Stomach (tissue), 9 donors: ENCODE data around the gene RNLS. TPM values are rescaled to one million over a fixed set of nuclear protein-coding genes. Genes with fewer than 3 reads are reported as not detected.

ENCODE experiments used
- DNase-seq, 2 donors: peaks; one replicate each; pipeline versions ENCODE4 v3.0.0 to v3.0.0-alpha.2; 2013 to 2019
- H3K27ac ChIP-seq, 5 donors: fragments of 200-600 bp in 4 of 5; sonication (generic) in 4 of 5; one replicate each; pipeline ENCODE4 v1.5.1; 2013 to 2019; ENCODE audit warnings: mild to moderate bottlenecking in 1 of 5, moderate library complexity in 1 of 5
- H3K27me3 ChIP-seq, 3 donors: fragments of 200-600 bp; sonication (generic); one replicate each; pipeline ENCODE4 v1.5.1; 2017 to 2019; ENCODE audit warnings: mixed run types in 1 of 3
- H3K36me3 ChIP-seq, 4 donors: fragments of 200-600 bp; sonication (generic); 1 replicate in 3 of 4; 2 replicates in 1 of 4; pipeline ENCODE4 v1.5.1; 2016 to 2019
- H3K4me1 ChIP-seq, 4 donors: fragments of 200-600 bp; sonication (generic); one replicate each; pipeline ENCODE4 v1.5.1; 2016 to 2019
- H3K4me3 ChIP-seq, 4 donors: fragments of 200-600 bp; sonication (generic) in 3 of 4; one replicate each; pipeline ENCODE4 v1.5.1; 2016 to 2019; ENCODE audit warnings: mild to moderate bottlenecking in 1 of 4
- H3K9me3 ChIP-seq, 4 donors: fragments of 200-600 bp; sonication (generic); one replicate each; pipeline ENCODE4 v1.5.1; 2016 to 2019
- CTCF ChIP-seq, 7 experiments: fragments of 450-650 bp in 4 of 7; fragments of 200-600 bp in 3 of 7; sonication (generic) in 3 of 7; IDR thresholded peaks; one replicate each; pipeline ENCODE4 v1.5.1; 2016 to 2019; ENCODE audit warnings: antibody characterized with exemption in 7 of 7, control low read depth in 2 of 7, mild to moderate bottlenecking in 1 of 7
- EP300 ChIP-seq: sonication (generic); formaldehyde crosslinking; IDR thresholded peaks from one replicate; pipeline ENCODE4 v1.6.1; 2017; ENCODE audit warnings: antibody characterized with exemption
- POLR2A ChIP-seq, 4 donors: fragments of 450-650 bp; IDR thresholded peaks; one replicate each; pipeline ENCODE4 v1.6.1; 2016; ENCODE audit warnings: antibody characterized with exemption in 4 of 4, control low read depth in 2 of 4, mild to moderate bottlenecking in 1 of 4, moderate library complexity in 1 of 4
- POLR2AphosphoS5 ChIP-seq, 3 donors: sonication (generic); formaldehyde crosslinking; IDR thresholded peaks; one replicate each; pipeline ENCODE4 v1.6.1; 2016; ENCODE audit warnings: antibody characterized with exemption in 3 of 3
- WGBS, 5 donors: extraction: QIAGEN DNeasy Blood & Tissue Kit in 3 of 5; methylation state at CpG; one replicate each; pipeline versions ENCODE4 v1.1.5 to v1.1.7; 2013 to 2018; 5-methylcytosine and 5-hydroxymethylcytosine counted together
- intact Hi-C: fragments of 100-400 bp; cut with DNase I; formaldehyde crosslinking; loops from one replicate; pipeline ENCODE4 v1.15.1; 2023; ENCODE audit warnings: low total_unique reads
- polyA plus RNA-seq, 3 donors: library from polyadenylated mRNA; stranded (reverse); fragments of 200-250 nt; gene quantifications; one replicate each; pipeline ENCODE4 v1.2.3, GENCODE V29; 2013
- total RNA-seq, 5 donors: library from RNA; depleted of rRNA; stranded (reverse); fragments of >200 nt; gene quantifications; one replicate each; pipeline versions ENCODE4 v1.1.0 to v1.2.3, GENCODE V29; 2014 to 2016
- donor health status: healthy with polysubstance abuse.
- donor health status: Bipolar disorder and iron deficiency.
- donor health status: healthy.

The RNLS gene
- total and polyA plus RNA-seq, 8 donors: 6.7 to 21.5 (median 11.6) TPM; not detected in 2

GRCh38 chr10:88459530-88459929 lies 123.6 kb downstream of the RNLS start:
- Histone ChIP-seq H3K4me1 (peaks cover 0 to 10% (median 0%) of the 10 kb centered on the region in 4 donors), H3K9me3 (no peaks in the 10 kb centered on the region), H3K27me3 (no peaks in the 10 kb centered on the region), H3K4me3 (no peak overlapping the region), H3K36me3 (no peaks in the 10 kb centered on the region), H3K27ac (no peak overlapping the region)
- DNase-seq: no peak
- 58 to 69% (median 62%) methylated on average over 4 of the region's 4 CpGs for WGBS, 5 donors
- TF ChIP-seq POLR2AphosphoS5 (IDR thresholded peaks at IDR 0.05) (no peak), POLR2A (IDR thresholded peaks at IDR 0.05) (no peak), EP300 (no peak), CTCF (IDR thresholded peaks at IDR 0.05) (no peak)
- intact Hi-C loops: no loop called here

GRCh38 chr10:88458209-88458608 lies 124.9 kb downstream of the RNLS start:
- Histone ChIP-seq H3K27me3 (no peaks in the 10 kb centered on the region), H3K4me1 (peaks cover 0 to 10% (median 0%) of the 10 kb centered on the region in 4 donors), H3K4me3 (no peak overlapping the region), H3K36me3 (no peaks in the 10 kb centered on the region), H3K27ac (no peak overlapping the region), H3K9me3 (no peaks in the 10 kb centered on the region)
- TF ChIP-seq CTCF (IDR thresholded peaks at IDR 0.05) (no peak), POLR2AphosphoS5 (IDR thresholded peaks at IDR 0.05) (no peak), POLR2A (IDR thresholded peaks at IDR 0.05) (no peak), EP300 (no peak)
- 57 to 76% (median 68%) methylated on average over 3 of the region's 3 CpGs for WGBS, 5 donors
- intact Hi-C loops: no loop called here
- DNase-seq: no peak

GRCh38 chr10:88457660-88458059 lies 125.5 kb downstream of the RNLS start:
- Histone ChIP-seq H3K36me3 (no peaks in the 10 kb centered on the region), H3K27me3 (no peaks in the 10 kb centered on the region), H3K4me1 (peaks cover 0 to 10% (median 0%) of the 10 kb centered on the region in 4 donors), H3K9me3 (no peaks in the 10 kb centered on the region), H3K4me3 (no peak overlapping the region), H3K27ac (no peak overlapping the region)
- intact Hi-C loops: no loop called here
- TF ChIP-seq CTCF (IDR thresholded peaks at IDR 0.05) (no peak), POLR2AphosphoS5 (IDR thresholded peaks at IDR 0.05) (no peak), POLR2A (IDR thresholded peaks at IDR 0.05) (no peak), EP300 (no peak)
- DNase-seq: no peak
- WGBS, 5 donors: 58 to 88% (median 65%) methylated on average over 3 of the region's 3 CpGs

GRCh38 chr10:88456730-88457129 lies 126.4 kb downstream of the RNLS start:
- Histone ChIP-seq H3K27me3 (no peaks in the 10 kb centered on the region), H3K4me3 (no peak overlapping the region), H3K4me1 (peaks cover 0 to 10% (median 0%) of the 10 kb centered on the region in 4 donors), H3K27ac (peak overlapping the region in 1 of 5 donors; percentile 5), H3K9me3 (no peaks in the 10 kb centered on the region), H3K36me3 (no peaks in the 10 kb centered on the region)
- intact Hi-C loops: no loop called here
- no peak for DNase-seq
- WGBS, 5 donors: 55 to 76% (median 72%) methylated on average over 3 of the region's 3 CpGs
- TF ChIP-seq CTCF (IDR thresholded peaks at IDR 0.05) (no peak), POLR2A (IDR thresholded peaks at IDR 0.05) (no peak), EP300 (no peak)
